Activated T-helper 1 cell treated with Interleukin-2 at 50 U/mL for 16 hours (primary cell): ENCODE data around the gene EGLN3.

Experiments used
- DNase-seq: peaks from one replicate; pipeline ENCODE4 v3.0.0-alpha.2; 2020; ENCODE audit warnings: low read depth

EGLN3 gene

GRCh38 chr14:33962016-33962415 lies 11.1 kb upstream of the EGLN3 start:
- DNase-seq: no peak

- DNase-seq: no peak
Observed at GRCh38 chr14:33959692-33960151, 8.8 kb upstream of the EGLN3 start.

- no peak for DNase-seq
Observed at GRCh38 chr14:33958605-33959226, 7.8 kb upstream of the EGLN3 start.

- no peak for DNase-seq
Observed at GRCh38 chr14:33957993-33958392, 7.1 kb upstream of the EGLN3 start.

GRCh38 chr14:33957299-33957698 lies 6.4 kb upstream of the EGLN3 start:
- no peak for DNase-seq

GRCh38 chr14:33956640-33957039 lies 5.8 kb upstream of the EGLN3 start:
- no peak for DNase-seq

- DNase-seq: no peak
Observed at GRCh38 chr14:33954016-33954598, 3.2 kb upstream of the EGLN3 start.

GRCh38 chr14:33952541-33952940 lies 1.7 kb upstream of the EGLN3 start:
- no peak for DNase-seq

- no peak for DNase-seq
Observed at GRCh38 chr14:33951183-33951840, 438 bp upstream of the EGLN3 start.

GRCh38 chr14:33949411-33949893 lies 1.4 kb downstream of the EGLN3 start:
- no peak for DNase-seq

- DNase-seq: no peak
Observed at GRCh38 chr14:33948869-33949408, 1.9 kb downstream of the EGLN3 start.

GRCh38 chr14:33948145-33948868 lies 2.6 kb downstream of the EGLN3 start:
- DNase-seq: no peak

- no peak for DNase-seq
Observed at GRCh38 chr14:33946679-33947476, 4.0 kb downstream of the EGLN3 start.

GRCh38 chr14:33945210-33946088 lies 5.4 kb downstream of the EGLN3 start:
- DNase-seq: no peak

- DNase-seq: no peak
Observed at GRCh38 chr14:33943096-33943883, 7.6 kb downstream of the EGLN3 start.

- DNase-seq: no peak
Observed at GRCh38 chr14:33941718-33942117, 9.2 kb downstream of the EGLN3 start.

- DNase-seq: no peak
Observed at GRCh38 chr14:33940561-33941011, 10.3 kb downstream of the EGLN3 start.

- DNase-seq: no peak
Observed at GRCh38 chr14:33938131-33938949, 12.5 kb downstream of the EGLN3 start.

- DNase-seq: no peak
Observed at GRCh38 chr14:33936391-33936790, 14.5 kb downstream of the EGLN3 start.
